ENCODE results near the gene NOL12.

The NOL12 gene

DNA sequence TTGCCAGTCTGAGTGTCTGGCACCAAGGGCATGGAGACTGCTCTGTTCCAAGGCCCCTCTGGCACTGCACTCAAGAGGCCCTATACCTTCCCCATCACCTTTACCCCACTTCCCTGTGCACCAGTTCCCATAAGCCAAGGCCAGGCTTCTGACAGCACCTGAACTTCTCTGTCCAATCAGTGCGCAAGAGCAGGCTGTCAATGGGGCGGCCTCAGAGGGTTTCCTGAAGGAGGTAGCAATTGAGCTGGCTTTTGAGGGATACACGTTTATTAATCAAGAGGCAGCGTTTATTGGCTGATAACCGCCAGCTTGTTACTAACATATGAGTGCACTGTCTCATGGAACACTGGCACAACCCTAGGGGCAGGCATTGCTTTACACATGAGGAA is 44.6 kb upstream of the NOL12 start:
- H3F3A ChIP-seq (ENCODE audit: control insufficient read depth, insufficient read depth) = peaks cover 15% of the 10 kb centered on the region; the same call in 1 of the 2 replicates
- peaks cover 28% of the 10 kb centered on the region for H3K4me1 ChIP-seq (ENCODE audit: control insufficient read depth, low read length)
- H4K20me1 ChIP-seq (ENCODE audit: control insufficient read depth, insufficient read depth, low read depth, low read length) = no peaks in the 10 kb centered on the region
- no peaks in the 10 kb centered on the region for H3K27me3 ChIP-seq (ENCODE audit: control insufficient read depth, low read length)
- H3K79me2 ChIP-seq (ENCODE audit: control insufficient read depth, low read length) = peaks cover 9% of the 10 kb centered on the region
- TF ChIP-seq, protein P1, sequence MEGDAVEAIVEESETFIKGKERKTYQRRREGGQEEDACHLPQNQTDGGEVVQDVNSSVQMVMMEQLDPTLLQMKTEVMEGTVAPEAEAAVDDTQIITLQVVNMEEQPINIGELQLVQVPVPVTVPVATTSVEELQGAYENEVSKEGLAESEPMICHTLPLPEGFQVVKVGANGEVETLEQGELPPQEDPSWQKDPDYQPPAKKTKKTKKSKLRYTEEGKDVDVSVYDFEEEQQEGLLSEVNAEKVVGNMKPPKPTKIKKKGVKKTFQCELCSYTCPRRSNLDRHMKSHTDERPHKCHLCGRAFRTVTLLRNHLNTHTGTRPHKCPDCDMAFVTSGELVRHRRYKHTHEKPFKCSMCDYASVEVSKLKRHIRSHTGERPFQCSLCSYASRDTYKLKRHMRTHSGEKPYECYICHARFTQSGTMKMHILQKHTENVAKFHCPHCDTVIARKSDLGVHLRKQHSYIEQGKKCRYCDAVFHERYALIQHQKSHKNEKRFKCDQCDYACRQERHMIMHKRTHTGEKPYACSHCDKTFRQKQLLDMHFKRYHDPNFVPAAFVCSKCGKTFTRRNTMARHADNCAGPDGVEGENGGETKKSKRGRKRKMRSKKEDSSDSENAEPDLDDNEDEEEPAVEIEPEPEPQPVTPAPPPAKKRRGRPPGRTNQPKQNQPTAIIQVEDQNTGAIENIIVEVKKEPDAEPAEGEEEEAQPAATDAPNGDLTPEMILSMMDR (IDR thresholded peaks at IDR 0.05; ENCODE audit: low read depth, low read length, poor library complexity, severe bottlenecking) = no peak
- TF ChIP-seq EZH2phosphoT487 (IDR thresholded peaks at IDR 0.05; ENCODE audit: borderline replicate concordance, low read length) = no peak
- H3K4me3 ChIP-seq (ENCODE audit: low read length) = no peak overlapping the region
- H3K27ac ChIP-seq (ENCODE audit: low read depth, low read length) = no peak overlapping the region
- H3K9me2 ChIP-seq (replicated peaks; ENCODE audit: control insufficient read depth, low read length) = no peaks in the 10 kb centered on the region
- H3K36me3 ChIP-seq (ENCODE audit: control insufficient read depth, low read length) = peaks cover 31% of the 10 kb centered on the region
- no peak overlapping the region for H3K4me2 ChIP-seq (ENCODE audit: low read length)
- no peaks in the 10 kb centered on the region for H3K9me3 ChIP-seq (ENCODE audit: control insufficient read depth, insufficient read depth, low read length)

DNA sequence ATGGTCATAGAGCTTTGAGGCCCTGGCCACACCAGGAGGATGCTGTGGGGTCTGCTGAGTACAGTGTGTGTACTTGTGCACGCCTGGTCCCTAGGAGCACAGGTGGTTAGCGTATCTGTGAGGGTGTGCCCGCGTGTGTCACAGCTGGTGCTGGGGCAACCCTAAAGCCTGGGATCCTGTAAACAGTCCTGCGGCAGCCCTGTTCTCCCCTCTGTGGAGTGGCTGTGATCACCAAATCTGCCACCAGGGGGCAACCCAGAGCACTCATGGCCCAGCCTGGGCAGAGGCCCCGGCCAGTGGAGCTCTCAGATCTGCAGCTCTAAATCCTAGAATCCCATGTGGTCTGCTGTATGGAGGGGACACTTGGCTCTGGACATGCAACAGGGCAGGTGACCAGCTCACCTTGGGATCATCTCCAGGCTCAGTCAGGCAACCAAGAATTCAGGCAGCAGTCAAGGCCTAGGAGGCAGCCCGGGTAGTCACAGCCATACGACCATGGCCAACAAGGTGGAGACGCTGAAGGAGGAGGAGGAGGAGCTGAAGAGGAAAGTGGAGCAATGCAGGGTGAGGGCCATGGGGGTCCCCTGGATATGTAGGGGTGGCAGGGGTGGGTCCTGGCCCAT is 42.8 kb upstream of the NOL12 start:
- H4K20me1 ChIP-seq (ENCODE audit: control insufficient read depth, insufficient read depth, low read depth, low read length) = no peaks in the 10 kb centered on the region
- peaks cover 13% of the 10 kb centered on the region; the same call in 1 of the 2 replicates for H3F3A ChIP-seq (ENCODE audit: control insufficient read depth, insufficient read depth)
- H3K27ac ChIP-seq (ENCODE audit: low read depth, low read length) = no peak overlapping the region
- peaks cover 45% of the 10 kb centered on the region for H3K36me3 ChIP-seq (ENCODE audit: control insufficient read depth, low read length)
- no peaks in the 10 kb centered on the region for H3K9me3 ChIP-seq (ENCODE audit: control insufficient read depth, insufficient read depth, low read length)
- H3K27me3 ChIP-seq (ENCODE audit: control insufficient read depth, low read length) = no peaks in the 10 kb centered on the region
- no peak overlapping the region for H3K4me2 ChIP-seq (ENCODE audit: low read length)
- H3K4me1 ChIP-seq (ENCODE audit: control insufficient read depth, low read length) = peaks cover 23% of the 10 kb centered on the region
- TF ChIP-seq EZH2phosphoT487 (IDR thresholded peaks at IDR 0.05; ENCODE audit: borderline replicate concordance, low read length) = no peak
- TF ChIP-seq, protein P1 (IDR thresholded peaks at IDR 0.05; ENCODE audit: low read depth, low read length, poor library complexity, severe bottlenecking) = peak; percentile 95
- peaks cover 9% of the 10 kb centered on the region for H3K79me2 ChIP-seq (ENCODE audit: control insufficient read depth, low read length)
- no peak overlapping the region for H3K4me3 ChIP-seq (ENCODE audit: low read length)
- no peaks in the 10 kb centered on the region for H3K9me2 ChIP-seq (replicated peaks; ENCODE audit: control insufficient read depth, low read length)

DNA sequence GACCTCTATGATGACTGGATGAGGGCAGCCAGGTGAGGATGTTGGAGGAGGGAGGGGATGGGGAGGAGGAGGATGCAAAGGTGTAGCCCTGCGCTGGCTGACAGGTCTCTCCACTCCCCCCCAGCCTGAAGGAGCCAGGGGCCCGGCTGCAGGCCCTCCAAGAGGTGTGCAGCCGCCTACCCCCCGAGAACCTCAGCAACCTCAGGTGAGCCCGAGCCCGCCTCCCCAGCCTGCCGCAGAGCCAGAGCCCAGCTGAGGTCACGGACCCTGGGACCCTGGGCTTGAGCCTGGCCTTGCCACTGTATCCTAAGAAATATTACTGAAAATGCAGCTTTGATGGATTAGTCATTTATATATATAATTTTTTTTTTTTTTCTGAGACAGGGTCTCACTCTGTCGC is 38.8 kb upstream of the NOL12 start:
- Histone ChIP-seq H3K4me1 (ENCODE audit: control insufficient read depth, low read length) (peaks cover 3% of the 10 kb centered on the region; the same call in 1 of the 2 replicates), H3F3A (ENCODE audit: control insufficient read depth, insufficient read depth) (no peaks in the 10 kb centered on the region), H3K36me3 (ENCODE audit: control insufficient read depth, low read length) (peaks cover 67% of the 10 kb centered on the region), H3K27me3 (ENCODE audit: control insufficient read depth, low read length) (no peaks in the 10 kb centered on the region), H3K4me2 (ENCODE audit: low read length) (no peak overlapping the region), H3K9me3 (ENCODE audit: control insufficient read depth, insufficient read depth, low read length) (no peaks in the 10 kb centered on the region), H3K79me2 (ENCODE audit: control insufficient read depth, low read length) (no peaks in the 10 kb centered on the region), H3K9me2 (replicated peaks; ENCODE audit: control insufficient read depth, low read length) (no peaks in the 10 kb centered on the region), H4K20me1 (ENCODE audit: control insufficient read depth, insufficient read depth, low read depth, low read length) (no peaks in the 10 kb centered on the region), H3K27ac (ENCODE audit: low read depth, low read length) (no peak overlapping the region), H3K4me3 (ENCODE audit: low read length) (no peak overlapping the region)
- TF ChIP-seq, protein P1 (IDR thresholded peaks at IDR 0.05; ENCODE audit: low read depth, low read length, poor library complexity, severe bottlenecking) = no peak
- no peak for TF ChIP-seq EZH2phosphoT487 (IDR thresholded peaks at IDR 0.05; ENCODE audit: borderline replicate concordance, low read length)
